Muscle layer of colon (tissue), 2 donors: Measurements from ENCODE around the gene SEMA3E.

Experiments
- H3K27ac ChIP-seq: one replicate; pipeline ENCODE4 v1.7.0; 2013; ENCODE audit warnings: low read depth, mild to moderate bottlenecking, low read length, moderate library complexity
- H3K27me3 ChIP-seq, 2 donors: one replicate each; pipeline ENCODE4 v1.7.0; 2013; ENCODE audit warnings: low read length in 2 of 2, mild to moderate bottlenecking in 2 of 2; ENCODE audit not compliant: insufficient read depth in 2 of 2, control insufficient read depth in 1 of 2
- H3K36me3 ChIP-seq: one replicate; pipeline ENCODE4 v1.7.0; 2013; ENCODE audit warnings: mild to moderate bottlenecking, low read length; ENCODE audit not compliant: insufficient read depth
- H3K4me1 ChIP-seq: one replicate; pipeline ENCODE4 v1.7.0; 2013; ENCODE audit warnings: mild to moderate bottlenecking, low read length; ENCODE audit not compliant: insufficient read depth
- H3K4me3 ChIP-seq, 2 donors: one replicate each; pipeline ENCODE4 v1.7.0; 2013; ENCODE audit warnings: low read length in 2 of 2, low read depth in 1 of 2, mild to moderate bottlenecking in 1 of 2, moderate library complexity in 1 of 2
- H3K9ac ChIP-seq: one replicate; pipeline ENCODE4 v1.7.0; 2013; ENCODE audit warnings: low read length
- H3K9me3 ChIP-seq: one replicate; pipeline ENCODE4 v1.7.0; 2013; ENCODE audit warnings: mild to moderate bottlenecking, low read length
- donor health status: abdominal sarcoma.
- donor health status: Adenocarcinoma of cecum.

Gene SEMA3E

DNA sequence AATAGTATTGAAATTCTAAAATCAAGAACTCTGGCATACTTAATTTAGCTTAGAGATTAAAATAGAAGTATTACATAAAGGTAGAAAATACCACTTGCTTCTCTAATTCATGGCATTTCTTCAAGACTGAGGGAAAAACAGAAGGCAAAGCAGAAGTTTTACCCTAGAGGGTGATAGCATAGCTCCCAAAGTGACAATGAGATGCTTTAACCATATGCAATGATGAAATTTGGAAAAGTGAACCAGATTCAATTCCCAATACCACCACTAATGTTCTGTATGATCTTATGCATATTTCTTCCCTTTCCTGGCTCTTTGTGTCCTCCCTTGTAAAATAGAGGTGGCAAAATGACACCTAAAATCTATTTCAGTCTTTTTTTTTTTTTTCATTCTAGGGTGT, 260.5 kb downstream of the SEMA3E start:
- Histone ChIP-seq H3K4me1 (no peaks in the 10 kb centered on the region), H3K9me3 (no peaks in the 10 kb centered on the region), H3K9ac (no peak overlapping the region), H3K27me3 (no peaks in the 10 kb centered on the region), H3K27ac (no peak overlapping the region), H3K36me3 (no peaks in the 10 kb centered on the region), H3K4me3 (no peak overlapping the region)

- Histone ChIP-seq H3K27ac (no peak overlapping the region), H3K9ac (no peak overlapping the region), H3K4me3 (no peak overlapping the region), H3K36me3 (no peaks in the 10 kb centered on the region), H3K9me3 (no peaks in the 10 kb centered on the region), H3K4me1 (no peaks in the 10 kb centered on the region), H3K27me3 (no peaks in the 10 kb centered on the region)
These were observed 282.3 kb downstream of the SEMA3E start for GRCh38 chr7:83366629-83367028.

- no peak overlapping the region for H3K4me3 ChIP-seq
- no peak overlapping the region for H3K9ac ChIP-seq
- no peaks in the 10 kb centered on the region for H3K27me3 ChIP-seq
- no peaks in the 10 kb centered on the region for H3K4me1 ChIP-seq
- no peak overlapping the region for H3K27ac ChIP-seq
- H3K36me3 ChIP-seq: no peaks in the 10 kb centered on the region
- no peaks in the 10 kb centered on the region for H3K9me3 ChIP-seq
These were observed 283.2 kb downstream of the SEMA3E start for GRCh38 chr7:83365746-83366145.

GRCh38 chr7:83362871-83363550, 285.9 kb downstream of the SEMA3E start:
- no peaks in the 10 kb centered on the region for H3K36me3 ChIP-seq
- no peak overlapping the region for H3K4me3 ChIP-seq
- H3K4me1 ChIP-seq: no peaks in the 10 kb centered on the region
- H3K27ac ChIP-seq: no peak overlapping the region
- no peak overlapping the region for H3K9ac ChIP-seq
- no peaks in the 10 kb centered on the region for H3K9me3 ChIP-seq
- H3K27me3 ChIP-seq: no peaks in the 10 kb centered on the region

DNA sequence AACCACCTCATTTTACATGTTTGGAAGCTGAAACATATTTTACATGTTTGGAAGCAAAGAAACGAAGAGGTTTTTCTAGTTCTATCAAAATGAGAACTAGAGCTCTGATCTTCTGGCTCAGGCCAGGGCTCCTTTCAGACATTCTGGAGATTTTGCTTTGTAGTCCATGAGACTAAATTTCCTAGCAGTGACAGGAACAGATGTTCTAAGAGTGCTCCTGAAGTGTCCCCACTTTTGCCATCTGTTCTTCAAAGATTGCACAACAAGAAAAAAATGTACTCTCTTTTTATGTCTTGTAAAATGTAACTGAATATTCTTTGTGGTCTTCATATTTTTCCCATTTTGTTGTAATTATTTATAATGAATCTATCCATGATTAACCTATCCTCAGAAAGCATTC, 289.8 kb downstream of the SEMA3E start:
- H3K36me3 ChIP-seq: no peaks in the 10 kb centered on the region
- H3K4me1 ChIP-seq: no peaks in the 10 kb centered on the region
- H3K9me3 ChIP-seq: no peaks in the 10 kb centered on the region
- no peak overlapping the region for H3K4me3 ChIP-seq
- no peak overlapping the region for H3K9ac ChIP-seq
- H3K27me3 ChIP-seq: no peaks in the 10 kb centered on the region
- H3K27ac ChIP-seq: no peak overlapping the region

DNA sequence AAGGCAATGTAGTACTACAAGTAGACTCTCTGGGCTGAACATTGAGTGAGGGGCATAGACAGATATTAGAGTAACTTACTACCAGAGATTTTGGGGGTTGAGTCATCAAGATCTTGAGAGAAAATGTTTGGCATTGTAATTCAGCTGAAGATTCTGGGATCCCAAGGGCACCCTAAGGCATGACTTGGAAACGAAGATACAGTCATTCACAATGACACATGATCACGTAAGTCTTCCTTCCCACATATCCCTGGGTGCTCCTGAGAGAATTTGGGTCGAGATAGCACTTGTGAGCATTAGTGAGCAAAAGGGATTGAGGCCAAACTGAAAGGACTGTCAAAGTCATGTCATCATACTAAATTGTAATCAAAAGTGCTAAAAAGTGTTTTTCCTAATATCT, 293.8 kb downstream of the SEMA3E start:
- Histone ChIP-seq H3K27me3 (no peaks in the 10 kb centered on the region), H3K27ac (no peak overlapping the region), H3K9me3 (no peaks in the 10 kb centered on the region), H3K9ac (no peak overlapping the region), H3K4me3 (no peak overlapping the region), H3K36me3 (no peaks in the 10 kb centered on the region), H3K4me1 (no peaks in the 10 kb centered on the region)

GRCh38 chr7:83347945-83348444, 300.9 kb downstream of the SEMA3E start:
- Histone ChIP-seq H3K9me3 (no peaks in the 10 kb centered on the region), H3K4me1 (no peaks in the 10 kb centered on the region), H3K4me3 (no peak overlapping the region), H3K27me3 (no peaks in the 10 kb centered on the region), H3K36me3 (no peaks in the 10 kb centered on the region), H3K9ac (no peak overlapping the region), H3K27ac (no peak overlapping the region)

GRCh38 chr7:83339907-83340306, 309.0 kb downstream of the SEMA3E start:
- H3K27me3 ChIP-seq: no peaks in the 10 kb centered on the region
- no peak overlapping the region for H3K4me3 ChIP-seq
- H3K9me3 ChIP-seq: no peaks in the 10 kb centered on the region
- no peaks in the 10 kb centered on the region for H3K4me1 ChIP-seq
- no peaks in the 10 kb centered on the region for H3K36me3 ChIP-seq
- no peak overlapping the region for H3K9ac ChIP-seq
- H3K27ac ChIP-seq: no peak overlapping the region

GRCh38 chr7:83338277-83338950, 310.5 kb downstream of the SEMA3E start:
- Histone ChIP-seq H3K4me3 (no peak overlapping the region), H3K27ac (no peak overlapping the region), H3K4me1 (no peaks in the 10 kb centered on the region), H3K27me3 (no peaks in the 10 kb centered on the region), H3K9ac (no peak overlapping the region), H3K36me3 (no peaks in the 10 kb centered on the region), H3K9me3 (no peaks in the 10 kb centered on the region)

DNA sequence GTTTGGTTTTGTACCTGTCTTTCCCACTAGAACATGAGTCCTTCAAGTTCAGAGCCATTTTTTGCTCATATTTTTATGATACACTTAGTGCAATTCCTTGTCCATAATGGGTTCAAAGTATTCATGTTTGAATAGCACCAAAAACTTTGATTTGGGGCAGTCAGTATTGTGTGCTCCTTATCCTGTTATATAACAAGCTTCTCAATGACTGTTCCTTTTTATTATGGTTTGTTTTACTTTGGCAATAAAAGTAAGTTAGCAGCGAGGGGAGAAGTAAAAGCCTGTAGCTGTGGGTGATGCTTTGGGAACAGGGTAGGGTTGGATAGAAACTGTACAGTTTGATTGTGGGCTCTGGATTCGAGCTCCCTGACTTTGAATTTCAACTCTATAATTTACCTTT, 311.9 kb downstream of the SEMA3E start:
- H3K4me3 ChIP-seq: no peak overlapping the region
- no peaks in the 10 kb centered on the region for H3K36me3 ChIP-seq
- no peak overlapping the region for H3K9ac ChIP-seq
- no peaks in the 10 kb centered on the region for H3K27me3 ChIP-seq
- no peak overlapping the region for H3K27ac ChIP-seq
- no peaks in the 10 kb centered on the region for H3K9me3 ChIP-seq
- H3K4me1 ChIP-seq: no peaks in the 10 kb centered on the region

DNA sequence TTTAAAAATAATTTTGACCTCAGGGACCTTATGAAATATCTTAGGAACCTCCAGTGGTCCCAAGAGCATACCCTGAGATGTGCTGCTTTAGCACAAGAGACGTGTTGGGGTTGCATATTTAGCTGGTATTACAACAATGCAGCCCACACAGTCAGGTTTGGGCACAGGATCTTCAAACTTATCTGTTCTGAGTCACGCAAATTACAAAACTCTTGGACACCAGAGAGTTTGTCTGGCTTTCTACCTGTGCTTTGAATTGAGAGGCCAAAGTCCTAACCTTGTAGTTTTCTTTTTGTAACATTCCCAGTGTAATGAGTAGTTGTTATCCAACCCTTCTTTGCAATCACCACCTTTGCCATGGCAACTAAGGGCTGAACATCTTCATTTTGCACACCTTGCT, 322.7 kb downstream of the SEMA3E start:
- Histone ChIP-seq H3K9me3 (no peaks in the 10 kb centered on the region), H3K27me3 (no peaks in the 10 kb centered on the region), H3K4me3 (no peak overlapping the region), H3K9ac (no peak overlapping the region), H3K27ac (no peak overlapping the region), H3K36me3 (no peaks in the 10 kb centered on the region), H3K4me1 (no peaks in the 10 kb centered on the region)

DNA sequence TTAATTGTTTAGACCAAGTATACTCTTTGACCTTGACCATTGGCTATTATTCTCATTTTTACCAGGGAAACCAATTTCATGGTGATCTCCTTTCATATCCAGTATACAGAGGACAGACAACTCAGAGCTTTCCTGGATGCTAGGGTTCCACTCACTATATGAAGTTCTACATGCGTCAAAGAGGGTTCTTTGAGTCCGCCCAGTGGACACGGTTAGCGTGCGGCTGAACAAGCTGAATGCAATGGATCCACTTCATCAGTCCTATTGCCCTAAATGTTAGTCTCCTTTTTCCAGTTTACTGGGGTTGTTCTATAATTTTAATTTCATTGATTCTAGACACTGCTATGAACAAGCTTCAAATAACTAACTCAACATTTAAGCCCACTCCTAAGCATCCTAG, 323.9 kb downstream of the SEMA3E start:
- no peaks in the 10 kb centered on the region for H3K9me3 ChIP-seq
- H3K9ac ChIP-seq: no peak overlapping the region
- no peaks in the 10 kb centered on the region for H3K4me1 ChIP-seq
- H3K27me3 ChIP-seq: no peaks in the 10 kb centered on the region
- H3K4me3 ChIP-seq: no peak overlapping the region
- no peak overlapping the region for H3K27ac ChIP-seq
- H3K36me3 ChIP-seq: no peaks in the 10 kb centered on the region
